Mucosa of descending colon (tissue), 3 donors: ENCODE data around the gene TMOD2. TPM values are rescaled to one million over a fixed set of nuclear protein-coding genes. Genes with fewer than 3 reads are reported as not detected.

Experiments
- ATAC-seq: fragments of 200-7000 bp; cut with Tn5 transposase; one replicate; pipeline ENCODE4 v1.9.1; 2020; ENCODE audit warnings: mild to moderate bottlenecking, moderate library complexity
- DNase-seq, 3 donors: peaks; one replicate each; pipeline ENCODE4 v3.0.0-alpha.2; 2020
- H3K36me3 ChIP-seq: fragments of 200-600 bp; one replicate; pipeline ENCODE4 v1.8.0; 2021; ENCODE audit warnings: low read depth, mild to moderate bottlenecking
- H3K4me1 ChIP-seq: fragments of 200-600 bp; one replicate; pipeline ENCODE4 v1.8.0; 2021; ENCODE audit warnings: low read depth, mild to moderate bottlenecking
- H3K4me3 ChIP-seq: fragments of 200-600 bp; one replicate; pipeline ENCODE4 v1.8.0; 2021; ENCODE audit warnings: mild to moderate bottlenecking
- H3K9me3 ChIP-seq: fragments of 200-600 bp; one replicate; pipeline ENCODE4 v1.8.0; 2021; ENCODE audit warnings: mild to moderate bottlenecking
- CTCF ChIP-seq: fragments of 200-600 bp; IDR thresholded peaks from one replicate; pipeline ENCODE4 v1.8.0; 2022; ENCODE audit warnings: antibody characterized with exemption, mild to moderate bottlenecking
- intact Hi-C, 2 donors: fragments of 100-400 bp; cut with DNase I in 1 of 2; cut with micrococcal nuclease in 1 of 2; formaldehyde crosslinking; loops; one replicate each; pipeline versions ENCODE4 v1.11.0 to v1.11.1; 2022; cut with DNase I, micrococcal nuclease
- total RNA-seq, 3 donors: library from RNA; stranded (reverse); fragmentation: NEBNext Ultra II Directional in 2 of 3; extraction: Animal tissue kit (Norgen Biotek cat#: 25700) in 2 of 3; gene quantifications; one replicate each; pipeline versions ENCODE4 v1.2.1 to v1.2.4, GENCODE V29; 2021 to 2023
- donor health status: DM: no; HTN: no; CAD: no; lungs with moderate emphysema.
- donor health status: DM: no; HTN: no; CAD: no.
- donor health status: DM: no; HTN: yes; CAD: no.

Gene TMOD2
- total RNA-seq, 3 donors from 2014 or later = 3.7 to 30.3 (median 6.3) TPM

- no peak for TF ChIP-seq CTCF
- Histone ChIP-seq H3K4me3 (no peak overlapping the region), H3K4me1 (no peaks in the 10 kb centered on the region), H3K36me3 (no peaks in the 10 kb centered on the region), H3K9me3 (no peaks in the 10 kb centered on the region)
- intact Hi-C loops = no loop called here
- ATAC-seq (no peak), DNase-seq (no peak)
Measured at GRCh38 chr15:51809457-51809856, 58.1 kb downstream of the TMOD2 start.

GRCh38 chr15:51812598-51812997 lies 61.2 kb downstream of the TMOD2 start:
- no peaks in the 10 kb centered on the region for H3K36me3 ChIP-seq
- DNase-seq = no peak

GRCh38 chr15:51814606-51815005 lies 63.2 kb downstream of the TMOD2 start:
- Histone ChIP-seq H3K9me3 (no peaks in the 10 kb centered on the region), H3K4me1 (no peaks in the 10 kb centered on the region), H3K36me3 (no peaks in the 10 kb centered on the region), H3K4me3 (no peak overlapping the region)
- DNase-seq = no peak
- ATAC-seq = no peak
- no peak for TF ChIP-seq CTCF
- intact Hi-C loops = no loop called here

More at GRCh38 chr15:51812598-51812997, 61.2 kb downstream of the TMOD2 start:
- TF ChIP-seq CTCF = no peak
- Histone ChIP-seq H3K4me3 (no peak overlapping the region), H3K9me3 (no peaks in the 10 kb centered on the region), H3K4me1 (no peaks in the 10 kb centered on the region)
- intact Hi-C loops = no loop called here
- ATAC-seq = no peak

GRCh38 chr15:51816611-51817010 lies 65.2 kb downstream of the TMOD2 start:
- Histone ChIP-seq H3K36me3 (no peaks in the 10 kb centered on the region), H3K9me3 (peaks cover 9% of the 10 kb centered on the region), H3K4me3 (no peak overlapping the region), H3K4me1 (no peaks in the 10 kb centered on the region)
- intact Hi-C loops = no loop called here
- no peak for TF ChIP-seq CTCF
- DNase-seq = no peak
- ATAC-seq = no peak

- no peaks in the 10 kb centered on the region for H3K4me1 ChIP-seq
- TF ChIP-seq CTCF = no peak
- DNase-seq (no peak), ATAC-seq (no peak)
- H3K4me3 ChIP-seq = no peak overlapping the region
- peaks cover 10% of the 10 kb centered on the region for H3K9me3 ChIP-seq
- intact Hi-C loops = no loop called here
- no peaks in the 10 kb centered on the region for H3K36me3 ChIP-seq
Measured at GRCh38 chr15:51818150-51818549, 66.8 kb downstream of the TMOD2 start.

- intact Hi-C loops = no loop called here
- H3K4me3 ChIP-seq = no peak overlapping the region
- H3K4me1 ChIP-seq = peaks cover 1% of the 10 kb centered on the region
- no peaks in the 10 kb centered on the region for H3K36me3 ChIP-seq
- peaks cover 10% of the 10 kb centered on the region for H3K9me3 ChIP-seq
- ATAC-seq (no peak), DNase-seq (no peak)
- TF ChIP-seq CTCF = no peak
Measured at GRCh38 chr15:51825698-51826097, 74.3 kb downstream of the TMOD2 start.
